Measurements from ENCODE around the gene MROH2A.

Gene MROH2A

GRCh38 chr2:233807966-233808935 is 30.1 kb downstream of the MROH2A start:
- no peak overlapping the region for H3K27ac ChIP-seq (ENCODE audit: low read length)
- no peaks in the 10 kb centered on the region for H3K36me3 ChIP-seq (replicated peaks; ENCODE audit: low read depth, low read length)
- H2AFZ ChIP-seq (ENCODE audit: low read depth, low read length) = no peak overlapping the region
- no peaks in the 10 kb centered on the region for H3K27me3 ChIP-seq (ENCODE audit: low read depth, low read length)
- H3K9ac ChIP-seq (ENCODE audit: low read length) = no peak overlapping the region
- no peak overlapping the region for H3K4me3 ChIP-seq (ENCODE audit: low read length)
- no peaks in the 10 kb centered on the region for H3K9me3 ChIP-seq (ENCODE audit: insufficient read depth, low read length)
- H3K79me2 ChIP-seq (ENCODE audit: low read length) = no peaks in the 10 kb centered on the region
- H3K4me1 ChIP-seq (ENCODE audit: low read length) = no peaks in the 10 kb centered on the region
- no peak overlapping the region for H3K4me2 ChIP-seq (ENCODE audit: low read length)
- TF ChIP-seq CTCF (IDR thresholded peaks at IDR 0.05; ENCODE audit: low read depth, low read length) = no peak
- TF ChIP-seq EZH2phosphoT487 (IDR thresholded peaks at IDR 0.05; ENCODE audit: low read depth) = no peak
- H4K20me1 ChIP-seq (ENCODE audit: insufficient read depth, low read length) = no peaks in the 10 kb centered on the region

GRCh38 chr2:233810385-233810784 is 32.3 kb downstream of the MROH2A start:
- H2AFZ ChIP-seq (ENCODE audit: low read depth, low read length) = no peak overlapping the region
- H3K27ac ChIP-seq (ENCODE audit: low read length) = no peak overlapping the region
- H3K4me1 ChIP-seq (ENCODE audit: low read length) = no peaks in the 10 kb centered on the region
- H3K27me3 ChIP-seq (ENCODE audit: low read depth, low read length) = no peaks in the 10 kb centered on the region
- no peaks in the 10 kb centered on the region for H3K9me3 ChIP-seq (ENCODE audit: insufficient read depth, low read length)
- no peak overlapping the region for H3K4me2 ChIP-seq (ENCODE audit: low read length)
- H4K20me1 ChIP-seq (ENCODE audit: insufficient read depth, low read length) = no peaks in the 10 kb centered on the region
- TF ChIP-seq EZH2phosphoT487 (IDR thresholded peaks at IDR 0.05; ENCODE audit: low read depth) = no peak
- TF ChIP-seq CTCF (IDR thresholded peaks at IDR 0.05; ENCODE audit: low read depth, low read length) = no peak
- no peaks in the 10 kb centered on the region for H3K79me2 ChIP-seq (ENCODE audit: low read length)
- H3K9ac ChIP-seq (ENCODE audit: low read length) = no peak overlapping the region
- no peaks in the 10 kb centered on the region for H3K36me3 ChIP-seq (replicated peaks; ENCODE audit: low read depth, low read length)
- no peak overlapping the region for H3K4me3 ChIP-seq (ENCODE audit: low read length)

- H3K27ac ChIP-seq (ENCODE audit: low read length) = no peak overlapping the region
Measured at GRCh38 chr2:233811087-233811486, 33.0 kb downstream of the MROH2A start.

More at GRCh38 chr2:233811087-233811486, 33.0 kb downstream of the MROH2A start:
- H3K4me3 ChIP-seq (ENCODE audit: low read length) = no peak overlapping the region
- H3K4me1 ChIP-seq (ENCODE audit: low read length) = no peaks in the 10 kb centered on the region
- H4K20me1 ChIP-seq (ENCODE audit: insufficient read depth, low read length) = no peaks in the 10 kb centered on the region
- TF ChIP-seq CTCF (IDR thresholded peaks at IDR 0.05; ENCODE audit: low read depth, low read length) (no peak), EZH2phosphoT487 (IDR thresholded peaks at IDR 0.05; ENCODE audit: low read depth) (no peak)
- no peaks in the 10 kb centered on the region for H3K9me3 ChIP-seq (ENCODE audit: insufficient read depth, low read length)
- H3K27me3 ChIP-seq (ENCODE audit: low read depth, low read length) = no peaks in the 10 kb centered on the region
- H2AFZ ChIP-seq (ENCODE audit: low read depth, low read length) = no peak overlapping the region
- no peak overlapping the region for H3K4me2 ChIP-seq (ENCODE audit: low read length)
- H3K36me3 ChIP-seq (replicated peaks; ENCODE audit: low read depth, low read length) = no peaks in the 10 kb centered on the region
- H3K9ac ChIP-seq (ENCODE audit: low read length) = no peak overlapping the region
- H3K79me2 ChIP-seq (ENCODE audit: low read length) = no peaks in the 10 kb centered on the region
